Astrocyte (in vitro differentiated cells and primary cell): ENCODE measurements around the gene RNF5.

Experiments used
- EZH2 ChIP-seq: IDR thresholded peaks from 2 replicates; pipeline ENCODE4 v1.6.1; 2012; ENCODE audit warnings: mild to moderate bottlenecking, low read length, inconsistent platforms; ENCODE audit not compliant: insufficient read depth
- TF ChIP-seq, protein P1 (sequence below): IDR thresholded peaks from 2 replicates; pipeline ENCODE4 v1.5.1; 2011; ENCODE audit warnings: low read depth, mild to moderate bottlenecking, inconsistent platforms, low read length, moderate library complexity; ENCODE audit not compliant: insufficient read depth

DNA sequence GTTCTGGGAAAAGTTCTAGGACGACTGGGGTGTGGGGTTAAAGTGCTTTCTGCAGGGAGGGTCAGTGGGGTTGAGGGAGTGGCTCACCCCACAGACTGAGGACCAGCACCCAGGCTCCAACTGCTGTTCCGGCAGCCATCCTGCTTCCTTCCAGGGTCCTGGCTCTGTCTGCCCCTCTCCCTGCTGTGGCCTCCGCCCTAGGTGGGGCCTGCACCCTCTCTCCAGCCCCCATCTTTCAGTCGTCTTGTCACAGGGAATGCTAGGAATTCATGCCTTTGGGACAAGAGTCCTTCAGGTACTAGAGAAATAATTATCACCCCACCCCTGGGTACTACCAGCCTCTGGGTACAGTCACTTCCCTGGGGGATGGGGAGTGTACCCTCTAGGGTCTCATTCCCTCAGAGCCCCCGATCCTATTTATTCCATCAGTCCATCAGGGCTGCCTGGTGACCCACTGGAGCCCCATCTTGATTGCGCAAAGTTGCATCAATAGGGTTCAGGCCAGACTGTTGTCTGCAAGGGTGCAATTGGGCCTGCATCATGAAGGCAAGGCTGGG, 6.0 kb downstream of the RNF5 start, which contains the start of gene AGER:
- TF ChIP-seq, protein P1, sequence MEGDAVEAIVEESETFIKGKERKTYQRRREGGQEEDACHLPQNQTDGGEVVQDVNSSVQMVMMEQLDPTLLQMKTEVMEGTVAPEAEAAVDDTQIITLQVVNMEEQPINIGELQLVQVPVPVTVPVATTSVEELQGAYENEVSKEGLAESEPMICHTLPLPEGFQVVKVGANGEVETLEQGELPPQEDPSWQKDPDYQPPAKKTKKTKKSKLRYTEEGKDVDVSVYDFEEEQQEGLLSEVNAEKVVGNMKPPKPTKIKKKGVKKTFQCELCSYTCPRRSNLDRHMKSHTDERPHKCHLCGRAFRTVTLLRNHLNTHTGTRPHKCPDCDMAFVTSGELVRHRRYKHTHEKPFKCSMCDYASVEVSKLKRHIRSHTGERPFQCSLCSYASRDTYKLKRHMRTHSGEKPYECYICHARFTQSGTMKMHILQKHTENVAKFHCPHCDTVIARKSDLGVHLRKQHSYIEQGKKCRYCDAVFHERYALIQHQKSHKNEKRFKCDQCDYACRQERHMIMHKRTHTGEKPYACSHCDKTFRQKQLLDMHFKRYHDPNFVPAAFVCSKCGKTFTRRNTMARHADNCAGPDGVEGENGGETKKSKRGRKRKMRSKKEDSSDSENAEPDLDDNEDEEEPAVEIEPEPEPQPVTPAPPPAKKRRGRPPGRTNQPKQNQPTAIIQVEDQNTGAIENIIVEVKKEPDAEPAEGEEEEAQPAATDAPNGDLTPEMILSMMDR: no peak
- no peak for TF ChIP-seq EZH2
